Nephron (organoid): ENCODE results near the gene PTPN11.

Source experiments
- H3K27ac Mint-ChIP-seq, 3 experiments: 2 replicates each; pipeline ENCODE4 v1.8.0; 2020; ENCODE audit warnings: mixed read lengths in 3 of 3, mild to moderate bottlenecking in 2 of 3, moderate library complexity in 1 of 3
- H3K27me3 Mint-ChIP-seq: 2 replicates; pipeline ENCODE4 v1.8.0; 2021; ENCODE audit warnings: low read depth, mild to moderate bottlenecking, moderate library complexity, mixed read lengths
- H3K36me3 Mint-ChIP-seq: 2 replicates; pipeline ENCODE4 v1.8.0; 2020; ENCODE audit warnings: low read depth, mixed read lengths
- H3K4me1 Mint-ChIP-seq: 2 replicates; pipeline ENCODE4 v1.8.0; 2020; ENCODE audit warnings: mixed read lengths
- H3K4me3 Mint-ChIP-seq, 3 experiments: 2 replicates each; pipeline ENCODE4 v1.8.0; 2020; ENCODE audit warnings: mild to moderate bottlenecking in 3 of 3, mixed read lengths in 3 of 3, moderate library complexity in 2 of 3
- H3K9me3 Mint-ChIP-seq: 2 replicates; pipeline ENCODE4 v1.8.0; 2020; ENCODE audit warnings: mixed read lengths
- CTCF ChIP-seq, 3 experiments: fragments of 200-600 bp; sonication (generic); IDR thresholded peaks; one replicate each; pipeline ENCODE4 v1.5.0; 2021; ENCODE audit warnings: antibody characterized with exemption in 3 of 3; ENCODE audit not compliant: unreplicated experiment in 3 of 3

Gene PTPN11

GRCh38 chr12:112539221-112539620 is 120.5 kb downstream of the PTPN11 start:
- Mint-ChIP-seq H3K4me1 (no peaks in the 10 kb centered on the region), H3K4me3 (no peak overlapping the region), H3K27me3 (peaks cover 3% of the 10 kb centered on the region), H3K27ac (no peak overlapping the region), H3K36me3 (no peaks in the 10 kb centered on the region), H3K9me3 (no peaks in the 10 kb centered on the region)
- no peak for TF ChIP-seq CTCF (IDR thresholded peaks at IDR 0.05; ENCODE audit: unreplicated experiment in 3 of 3)

- Mint-ChIP-seq H3K4me3 (no peak overlapping the region), H3K27ac (no peak overlapping the region), H3K4me1 (no peaks in the 10 kb centered on the region), H3K36me3 (no peaks in the 10 kb centered on the region), H3K9me3 (no peaks in the 10 kb centered on the region), H3K27me3 (no peaks in the 10 kb centered on the region)
- no peak for TF ChIP-seq CTCF (IDR thresholded peaks at IDR 0.05; ENCODE audit: unreplicated experiment in 3 of 3)
Measured at GRCh38 chr12:112540021-112540420, 121.3 kb downstream of the PTPN11 start.

GRCh38 chr12:112543751-112544150 is 125.0 kb downstream of the PTPN11 start:
- peaks cover 2% of the 10 kb centered on the region for H3K9me3 Mint-ChIP-seq
- H3K27me3 Mint-ChIP-seq = peaks cover 4% of the 10 kb centered on the region
- no peaks in the 10 kb centered on the region for H3K4me1 Mint-ChIP-seq
- no peak overlapping the region for H3K27ac Mint-ChIP-seq
- no peaks in the 10 kb centered on the region for H3K36me3 Mint-ChIP-seq
- H3K4me3 Mint-ChIP-seq = no peak overlapping the region
- TF ChIP-seq CTCF (IDR thresholded peaks at IDR 0.05; ENCODE audit: unreplicated experiment in 3 of 3) = no peak

- Mint-ChIP-seq H3K27ac (no peak overlapping the region), H3K9me3 (peaks cover 2% of the 10 kb centered on the region), H3K4me1 (no peaks in the 10 kb centered on the region), H3K27me3 (peaks cover 4% of the 10 kb centered on the region), H3K36me3 (no peaks in the 10 kb centered on the region), H3K4me3 (no peak overlapping the region)
- TF ChIP-seq CTCF (IDR thresholded peaks at IDR 0.05; ENCODE audit: unreplicated experiment in 3 of 3) = no peak
Measured at GRCh38 chr12:112546339-112546738, 127.6 kb downstream of the PTPN11 start.

- Mint-ChIP-seq H3K4me1 (no peaks in the 10 kb centered on the region), H3K27ac (no peak overlapping the region), H3K27me3 (peaks cover 4% of the 10 kb centered on the region), H3K4me3 (no peak overlapping the region), H3K36me3 (no peaks in the 10 kb centered on the region), H3K9me3 (peaks cover 2% of the 10 kb centered on the region)
- no peak for TF ChIP-seq CTCF (IDR thresholded peaks at IDR 0.05; ENCODE audit: unreplicated experiment in 3 of 3)
Measured at GRCh38 chr12:112546996-112547395, 128.2 kb downstream of the PTPN11 start.

- peaks cover 4% of the 10 kb centered on the region for H3K27me3 Mint-ChIP-seq
- peaks cover 5% of the 10 kb centered on the region for H3K9me3 Mint-ChIP-seq
- TF ChIP-seq CTCF (IDR thresholded peaks at IDR 0.05; ENCODE audit: unreplicated experiment in 3 of 3) = no peak
- H3K27ac Mint-ChIP-seq = no peak overlapping the region
- no peak overlapping the region for H3K4me3 Mint-ChIP-seq
- no peaks in the 10 kb centered on the region for H3K36me3 Mint-ChIP-seq
- H3K4me1 Mint-ChIP-seq = no peaks in the 10 kb centered on the region
Measured at GRCh38 chr12:112549031-112549430, 130.3 kb downstream of the PTPN11 start.
